LNCAP (cell line): ENCODE measurements around the gene SMIM24.
A peak's percentile ranks its signal among the peaks of the same experiment; 100 is the strongest.

Experiments used
- CTCF ChIP-seq: fragments of 450-650 bp; IDR thresholded peaks from 2 replicates; pipeline ENCODE4 v1.5.1; 2017; ENCODE audit warnings: mild to moderate bottlenecking

The SMIM24 gene

DNA sequence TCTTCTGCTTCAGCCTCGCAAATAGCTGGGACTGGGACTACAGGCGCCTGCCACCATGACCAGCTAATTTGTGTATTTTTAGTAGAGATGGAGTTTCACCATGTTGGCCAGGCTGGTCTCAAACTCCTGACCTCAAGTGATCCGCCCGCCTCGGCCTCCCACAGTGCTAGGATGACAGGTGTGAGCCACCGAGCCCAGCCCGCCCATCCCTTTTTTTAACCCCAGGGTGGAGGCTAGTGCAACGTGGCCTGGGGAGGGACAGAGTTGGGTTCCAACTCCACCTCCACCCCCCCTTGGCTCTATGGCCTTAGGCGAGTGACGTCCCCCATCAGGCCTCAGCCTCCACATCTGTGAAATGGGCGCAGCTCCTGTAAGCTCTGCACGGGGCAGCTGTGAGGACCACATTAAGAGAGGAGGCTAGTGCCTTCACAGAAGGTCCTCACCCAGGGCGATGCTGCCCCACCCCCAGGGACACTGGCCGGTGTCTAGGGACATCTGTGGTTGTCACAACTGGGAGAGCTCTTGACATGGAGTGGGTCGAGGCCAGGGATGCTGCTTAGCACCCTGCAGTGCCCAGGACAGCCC is 37.7 kb downstream of the SMIM24 start:
- no peak for TF ChIP-seq CTCF

GRCh38 chr19:3441986-3442329 is 38.4 kb downstream of the SMIM24 start:
- no peak for TF ChIP-seq CTCF

GRCh38 chr19:3441089-3441985 is 39.0 kb downstream of the SMIM24 start:
- TF ChIP-seq CTCF = no peak

DNA sequence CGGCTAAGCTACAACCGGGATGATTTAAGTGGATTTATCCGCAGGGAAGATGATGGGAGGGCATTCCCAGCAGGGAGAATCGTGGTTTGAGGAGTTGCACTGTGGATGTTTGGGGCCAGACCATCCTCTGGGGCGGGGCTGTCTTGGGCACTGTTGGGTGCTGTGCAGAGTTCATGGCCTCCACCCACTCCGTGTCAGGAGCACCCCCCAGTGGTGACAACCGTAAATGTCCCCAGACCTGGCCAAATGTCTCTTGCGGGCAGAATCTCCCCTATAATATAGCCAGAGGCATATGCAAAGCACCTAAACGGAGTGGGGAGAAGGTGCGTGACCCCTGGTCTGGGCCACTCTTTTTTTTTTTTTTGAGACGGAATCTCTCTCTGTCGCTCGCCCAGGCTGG is 40.2 kb downstream of the SMIM24 start:
- peak; percentile 42; the same call in 1 of the 2 replicates for TF ChIP-seq CTCF

DNA sequence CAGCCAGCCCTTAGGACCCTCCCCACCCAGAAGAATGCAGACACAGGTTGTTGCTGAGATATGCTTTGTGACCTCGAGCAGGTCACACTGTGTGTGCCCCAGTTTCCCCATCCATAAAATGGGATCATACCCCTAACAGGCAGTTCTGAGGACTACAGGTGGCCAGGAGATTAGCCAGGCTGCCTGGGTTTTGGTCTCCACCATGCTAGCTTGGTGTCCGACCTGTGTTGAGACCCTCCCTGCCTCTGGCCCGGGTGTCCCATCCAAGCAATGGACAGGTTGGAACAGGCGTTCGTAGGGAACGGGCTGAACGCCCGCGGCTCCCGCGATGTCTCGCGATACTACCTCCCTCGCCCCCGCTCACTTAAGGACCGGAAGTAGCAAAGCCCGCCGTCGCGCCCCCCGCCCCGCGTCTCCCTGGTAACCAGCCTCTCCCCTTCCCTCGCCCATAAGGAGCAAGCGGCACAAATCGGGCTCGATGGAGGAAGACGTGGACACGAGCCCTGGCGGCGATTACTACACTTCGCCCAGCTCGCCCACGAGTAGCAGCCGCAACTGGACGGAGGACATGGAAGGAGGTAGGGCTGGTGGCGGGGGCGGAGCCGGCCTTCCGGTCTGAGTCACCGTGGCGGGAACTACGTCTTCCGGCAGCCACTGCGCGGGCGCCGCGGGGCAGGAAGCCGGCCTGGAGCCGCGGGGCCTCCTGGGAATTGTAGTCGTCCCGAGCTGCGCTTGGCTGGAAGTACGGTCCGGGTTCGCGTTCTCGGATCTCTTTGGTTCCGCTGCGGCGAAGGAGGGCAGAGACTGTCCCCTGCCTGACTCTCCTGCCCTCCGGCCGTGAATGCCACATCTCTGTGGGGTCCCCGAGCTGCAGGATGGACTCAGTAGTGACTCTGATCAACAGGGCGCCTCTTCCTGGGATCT is 45.4 kb downstream of the SMIM24 start:
- no peak for TF ChIP-seq CTCF

GRCh38 chr19:3433805-3434540 is 46.4 kb downstream of the SMIM24 start:
- no peak for TF ChIP-seq CTCF

DNA sequence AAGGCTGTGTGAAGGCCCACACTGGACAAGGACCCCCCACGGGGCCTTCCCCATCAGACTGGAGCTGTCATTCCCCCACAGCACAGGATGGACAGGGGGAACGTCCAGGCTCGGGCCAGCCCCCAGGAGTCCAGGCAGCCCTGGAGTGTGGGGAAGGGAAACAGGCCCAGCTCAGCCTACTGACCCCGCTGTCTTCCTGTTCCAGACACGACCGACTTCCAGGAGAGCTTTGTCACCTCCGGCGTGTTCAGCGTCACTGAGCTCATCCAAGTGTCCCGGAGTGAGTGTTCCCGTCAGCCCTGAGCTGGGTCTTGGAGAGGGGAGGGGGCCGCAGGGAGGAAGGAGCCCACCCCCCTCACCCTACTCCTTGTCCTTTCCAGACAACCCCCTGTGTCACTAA is 47.0 kb downstream of the SMIM24 start:
- no peak for TF ChIP-seq CTCF
